HL-60/S4 (cell line): ENCODE results near the gene TUBB8.
"Not testable (repeated sequence)": the region's sequence is repeated elsewhere in the genome, so short reads cannot be mapped to it uniquely, and the experiment has no call there.

ENCODE experiments used
- in situ Hi-C: fragments of 300-500 bp; cut with MboI; formaldehyde crosslinking; loops from 2 replicates; pipeline ENCODE4 v1.14.3; 2022; ENCODE audit warnings: low sequenced_read_pairs

The TUBB8 gene

GRCh38 chr10:49926-50325 lies 830 bp upstream of the TUBB8 start:
- in situ Hi-C loops: not testable (repeated sequence)

DNA sequence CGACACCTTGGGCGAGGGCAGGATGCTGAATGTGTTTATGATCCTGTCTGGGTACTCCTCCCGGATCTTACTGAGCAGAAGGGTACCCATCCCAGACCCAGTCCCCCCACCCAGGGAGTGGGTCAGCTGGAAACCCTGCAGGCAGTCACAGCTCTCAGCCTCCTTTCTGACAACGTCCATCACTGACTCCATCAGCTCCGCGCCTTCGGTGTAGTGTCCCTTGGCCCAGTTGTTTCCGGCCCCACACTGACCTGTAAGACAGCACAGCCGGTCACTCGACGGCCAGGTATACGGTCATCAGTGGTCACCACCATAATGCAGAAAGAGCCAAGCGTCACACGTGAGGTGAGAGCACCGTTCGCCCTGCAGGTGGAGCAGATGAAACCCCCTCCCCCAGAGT lies 1.2 kb downstream of the TUBB8 start:
- in situ Hi-C loops: not testable (repeated sequence)

GRCh38 chr10:13315-13635 lies 35.8 kb downstream of the TUBB8 start:
- in situ Hi-C loops: not testable (repeated sequence)

GRCh38 chr10:12444-13314 lies 36.4 kb downstream of the TUBB8 start:
- in situ Hi-C loops: not testable (repeated sequence)

DNA sequence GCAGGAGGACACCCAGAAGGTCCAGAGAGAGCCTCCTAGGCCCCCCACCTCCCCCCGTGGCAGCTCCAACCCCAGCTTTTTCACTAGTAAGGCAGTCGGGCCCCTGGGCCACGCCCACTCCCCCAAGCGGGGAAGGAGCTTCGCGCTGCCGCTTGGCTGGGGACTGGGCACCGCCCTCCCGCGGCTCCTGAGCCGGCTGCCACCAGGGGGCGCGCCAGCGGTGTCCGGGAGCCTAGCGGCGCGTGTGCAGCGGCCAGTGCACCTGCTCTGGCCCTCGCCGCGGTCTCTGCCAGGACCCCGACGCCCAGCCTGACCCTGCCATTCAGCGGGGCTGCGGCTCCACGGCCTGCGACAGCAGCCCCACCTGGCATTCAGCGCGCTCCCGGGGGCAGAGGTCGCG lies 37.8 kb downstream of the TUBB8 start:
- in situ Hi-C loops: not testable (repeated sequence)

- in situ Hi-C loops: not testable (repeated sequence)
Measured at GRCh38 chr10:10261-10971, 38.7 kb downstream of the TUBB8 start.
